Measurements from ENCODE around the gene AKNA.

Gene AKNA

DNA sequence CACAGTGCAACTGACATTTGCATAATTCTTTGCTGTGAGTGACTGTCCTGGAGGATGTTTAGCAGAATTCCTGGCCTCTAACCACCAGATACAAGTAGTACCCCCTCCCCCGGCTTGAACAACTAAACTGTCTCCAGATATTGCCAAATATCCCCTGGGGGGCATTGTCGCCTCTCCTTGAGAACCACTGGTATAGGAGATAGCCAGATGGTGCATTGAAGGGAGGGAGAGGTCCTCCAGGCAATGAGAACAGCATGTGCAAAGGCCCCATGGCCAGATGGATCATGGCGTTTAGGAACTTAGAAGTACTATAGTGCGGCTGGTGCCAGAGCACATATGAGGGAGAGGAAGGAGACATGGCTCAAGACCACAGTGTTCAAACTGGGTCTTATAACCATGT is 83.8 kb downstream of the AKNA start:
- DNase-seq (ENCODE audit: low spot score): no peak

- DNase-seq (ENCODE audit: low spot score): no peak
Observed at GRCh38 chr9:114303571-114303970, 84.2 kb downstream of the AKNA start.

GRCh38 chr9:114302727-114303126 is 85.1 kb downstream of the AKNA start:
- DNase-seq (ENCODE audit: low spot score): no peak

GRCh38 chr9:114301798-114302565 is 85.8 kb downstream of the AKNA start:
- DNase-seq (ENCODE audit: low spot score): no peak

DNA sequence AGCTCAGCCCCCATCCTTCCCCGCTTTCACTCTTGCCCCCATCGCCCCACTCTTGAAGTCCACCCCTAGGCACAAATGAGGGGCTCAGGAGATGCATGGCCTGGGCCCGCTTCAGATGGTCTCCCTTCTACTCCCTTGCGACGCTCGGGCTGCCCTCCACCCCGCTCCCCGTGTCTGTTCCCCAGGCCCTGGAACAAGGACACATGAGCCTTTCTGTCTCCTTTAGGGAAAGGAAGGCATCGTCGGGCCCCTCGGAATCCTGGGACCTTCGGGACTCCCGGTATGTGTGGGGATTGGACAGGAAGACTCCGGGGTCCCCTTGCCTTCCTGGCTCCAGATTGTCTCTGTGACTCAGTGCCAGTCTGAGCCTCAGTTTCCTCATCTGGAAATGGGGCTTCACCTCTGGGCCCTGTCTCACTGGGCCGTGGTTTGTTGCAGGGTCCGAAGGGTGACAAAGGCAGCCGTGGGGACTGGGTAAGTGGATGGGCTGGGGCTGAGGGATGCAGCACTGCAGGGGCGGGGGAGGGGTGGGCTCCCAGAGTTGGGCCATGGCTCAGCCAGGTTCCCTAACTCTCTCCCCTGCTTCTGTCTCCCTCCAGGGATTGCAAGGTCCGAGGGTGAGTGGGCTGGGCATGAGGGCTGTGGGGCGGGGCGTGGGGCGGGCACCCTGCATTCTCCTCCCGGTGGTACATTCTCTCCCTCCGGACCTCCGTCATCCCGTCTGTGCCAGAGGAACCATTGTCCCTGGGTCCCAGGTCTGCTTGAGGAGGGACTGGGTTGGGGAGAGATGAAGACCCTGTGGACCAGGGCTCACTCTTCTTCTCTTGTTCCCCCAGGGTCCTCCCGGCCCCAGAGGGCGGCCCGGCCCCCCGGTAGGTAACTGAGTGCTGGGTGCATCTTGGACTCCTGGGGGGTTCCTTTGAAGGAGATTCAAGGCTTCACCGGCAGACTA is 86.7 kb downstream of the AKNA start:
- DNase-seq (ENCODE audit: low spot score): no peak

- no peak for DNase-seq (ENCODE audit: low spot score)
Observed at GRCh38 chr9:114300153-114300845, 87.5 kb downstream of the AKNA start.

DNA sequence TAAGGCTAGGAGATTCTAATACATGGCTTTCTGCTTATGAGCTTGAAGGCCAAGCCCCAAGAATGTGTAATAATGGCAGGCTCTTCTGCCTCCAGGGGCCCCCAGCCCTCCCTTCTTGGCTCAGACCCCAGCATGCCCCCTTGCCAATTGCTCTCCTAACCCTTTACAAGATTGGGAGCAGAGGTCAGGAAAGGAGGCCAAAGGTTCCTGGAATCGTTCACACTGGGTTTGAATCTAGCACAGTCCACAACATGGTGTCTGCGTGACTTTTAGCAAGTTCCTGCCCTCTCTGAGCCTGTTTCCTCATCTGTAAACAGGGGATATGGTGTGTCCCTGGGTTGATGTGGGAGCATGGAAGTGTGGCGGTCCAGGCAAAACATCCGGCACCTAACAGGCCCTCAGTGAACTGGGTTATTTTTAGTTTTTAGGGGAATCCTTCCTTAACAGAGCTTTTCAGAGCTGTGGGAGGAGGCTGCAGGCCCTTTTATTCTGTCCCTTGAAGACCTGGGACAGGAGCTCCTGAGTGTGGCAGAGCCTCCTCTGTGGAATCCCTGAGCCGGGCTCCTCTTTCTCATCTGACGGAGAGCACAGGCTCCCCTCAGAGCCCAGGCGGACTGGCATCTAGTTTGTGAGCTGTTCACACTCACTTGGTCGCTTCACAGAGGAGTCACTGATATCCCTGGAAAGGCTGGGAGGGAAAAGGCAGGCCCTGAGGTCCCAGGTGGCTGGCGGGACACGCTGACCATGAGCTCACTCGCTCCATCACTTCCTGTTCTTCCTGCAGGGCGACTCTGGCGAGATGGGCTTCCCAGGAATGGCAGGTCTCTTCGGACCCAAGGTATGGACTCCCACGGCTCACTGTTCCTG is 88.3 kb downstream of the AKNA start:
- DNase-seq (ENCODE audit: low spot score): no peak

DNA sequence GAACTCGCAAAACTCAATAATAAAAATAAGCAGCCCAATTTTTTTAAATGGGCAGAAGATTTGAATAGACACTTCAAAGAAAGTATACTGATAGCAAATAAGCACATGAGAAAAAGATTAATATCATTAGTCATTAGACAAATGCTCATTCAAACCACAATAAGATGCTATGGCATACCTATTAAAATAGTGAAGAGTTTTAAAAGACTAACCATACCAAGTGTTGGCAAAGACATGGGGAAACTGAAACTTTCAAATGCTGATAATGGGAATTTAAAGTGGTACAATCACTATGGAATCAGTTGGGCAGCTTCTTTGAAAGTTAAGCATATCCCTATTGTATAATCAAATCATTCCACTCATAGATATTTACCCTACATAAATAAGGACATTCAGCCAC is 91.4 kb downstream of the AKNA start:
- no peak for DNase-seq (ENCODE audit: low spot score)

DNA sequence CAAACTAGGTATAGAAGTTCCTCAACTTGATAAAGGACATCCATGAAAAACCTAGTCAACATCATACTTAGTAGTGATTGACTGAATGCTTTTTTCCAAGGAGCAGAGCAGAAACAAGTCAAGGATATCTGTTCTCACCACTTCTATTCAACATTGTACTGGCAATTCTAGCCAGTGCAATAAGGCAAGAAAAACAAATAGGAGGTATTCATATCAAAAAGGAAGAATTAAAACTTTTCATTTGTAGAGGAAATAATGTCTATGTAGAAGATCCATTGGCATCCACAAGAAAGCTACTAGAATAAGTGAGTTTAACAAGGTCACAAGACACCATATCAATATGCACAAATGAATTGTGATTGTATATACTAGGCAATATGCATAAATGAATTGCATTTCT is 93.1 kb downstream of the AKNA start:
- DNase-seq (ENCODE audit: low spot score): no peak

DNA sequence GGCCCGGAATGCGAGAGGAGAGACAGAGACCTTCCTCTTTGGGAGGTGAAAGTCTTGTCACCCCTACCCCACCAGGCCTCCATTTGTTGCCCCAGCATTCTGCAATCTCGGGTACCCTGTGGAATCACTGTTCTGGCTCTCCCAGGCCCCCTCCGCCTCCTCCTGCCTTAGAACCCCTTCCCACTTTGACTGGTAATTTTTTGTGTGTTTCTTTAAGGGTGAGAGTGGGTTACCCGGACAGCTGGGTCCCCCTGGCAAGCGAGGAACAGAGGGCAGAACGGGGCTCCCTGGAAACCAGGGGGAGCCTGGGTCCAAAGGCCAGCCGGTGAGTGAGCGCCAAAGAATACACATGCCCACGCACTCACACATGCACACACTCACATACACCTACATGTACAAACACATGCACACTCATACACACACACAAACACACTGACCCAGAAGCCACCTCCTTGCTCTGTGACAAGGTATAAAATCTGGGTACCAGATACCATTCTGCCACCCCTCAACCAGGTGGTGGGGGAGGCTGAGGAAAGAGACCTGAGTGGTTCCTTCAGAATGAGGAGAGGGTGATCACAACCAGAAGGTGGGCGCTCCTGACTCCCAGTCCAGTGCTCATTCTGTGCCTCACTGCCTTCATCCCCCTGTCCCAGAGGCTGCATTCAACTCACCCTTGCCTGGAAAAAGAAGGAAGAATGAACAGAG is 95.7 kb downstream of the AKNA start:
- no peak for DNase-seq (ENCODE audit: low spot score)

GRCh38 chr9:114291064-114291474 is 96.7 kb downstream of the AKNA start:
- peak; percentile 69 for DNase-seq (ENCODE audit: low spot score)

DNA sequence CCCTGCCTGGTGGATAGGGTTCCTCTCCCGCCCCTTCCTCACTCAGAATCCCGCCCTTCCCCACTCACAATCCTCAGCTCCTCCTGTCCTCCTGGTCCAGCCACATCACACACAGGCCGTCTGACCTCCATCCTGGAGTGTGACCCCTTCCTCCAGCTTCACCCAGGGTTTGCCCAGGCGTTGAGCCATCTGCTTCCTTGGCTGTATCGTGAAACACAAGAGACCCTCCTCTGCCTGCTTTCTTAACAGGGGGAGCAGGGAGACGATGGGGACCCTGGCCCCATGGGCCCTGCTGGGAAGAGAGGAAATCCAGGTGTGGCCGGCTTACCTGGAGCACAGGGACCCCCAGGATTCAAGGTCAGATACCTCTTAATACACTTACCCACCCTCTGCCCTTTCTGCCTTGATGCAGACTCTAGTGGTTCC is 97.2 kb downstream of the AKNA start:
- no peak for DNase-seq (ENCODE audit: low spot score)

- DNase-seq (ENCODE audit: low spot score): no peak
Observed at GRCh38 chr9:114289571-114290481, 98.0 kb downstream of the AKNA start.

- DNase-seq (ENCODE audit: low spot score): no peak
Observed at GRCh38 chr9:114289106-114289505, 98.7 kb downstream of the AKNA start.

- DNase-seq (ENCODE audit: low spot score): peak; percentile 62
Observed at GRCh38 chr9:114288193-114289091, 99.3 kb downstream of the AKNA start.

GRCh38 chr9:114287763-114288192 is 100.0 kb downstream of the AKNA start:
- DNase-seq (ENCODE audit: low spot score): peak; percentile 20

DNA sequence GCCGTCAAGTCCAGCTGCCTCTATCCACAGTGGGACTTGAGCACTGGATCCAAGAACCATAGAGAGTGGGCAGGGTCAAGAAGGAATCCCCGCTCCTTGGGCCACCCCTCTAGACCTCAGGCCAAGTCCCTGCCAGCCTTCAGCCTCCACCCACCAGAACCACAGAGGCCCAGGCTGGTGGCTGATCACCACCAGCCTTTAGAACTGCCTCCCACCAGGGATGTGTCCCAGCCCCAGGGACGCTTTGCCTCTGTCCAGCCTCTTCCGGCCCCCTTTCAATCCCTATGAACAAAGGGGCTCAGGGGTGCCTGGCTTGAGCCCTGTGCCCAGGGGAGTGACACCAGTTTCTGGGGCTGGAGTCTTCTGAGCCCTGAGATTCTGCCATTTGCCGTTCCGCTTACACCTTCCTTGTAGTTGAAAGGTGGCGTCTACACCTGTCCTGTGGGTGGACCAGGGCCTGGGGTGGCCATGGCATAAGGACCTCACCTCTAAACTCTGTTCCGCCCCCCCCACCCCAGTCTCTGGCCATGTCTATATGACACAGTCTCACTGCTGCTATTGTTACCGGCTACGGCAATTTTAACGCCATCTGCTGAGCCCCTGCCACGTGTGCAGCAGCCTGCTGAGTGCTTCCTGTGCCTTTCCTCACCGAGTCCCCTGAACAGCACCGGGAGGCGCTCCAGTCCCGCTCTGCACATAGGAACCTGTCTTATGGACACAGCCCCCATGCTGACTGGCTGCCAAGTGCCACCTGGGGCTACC is 100.6 kb downstream of the AKNA start:
- DNase-seq (ENCODE audit: low spot score): no peak

DNA sequence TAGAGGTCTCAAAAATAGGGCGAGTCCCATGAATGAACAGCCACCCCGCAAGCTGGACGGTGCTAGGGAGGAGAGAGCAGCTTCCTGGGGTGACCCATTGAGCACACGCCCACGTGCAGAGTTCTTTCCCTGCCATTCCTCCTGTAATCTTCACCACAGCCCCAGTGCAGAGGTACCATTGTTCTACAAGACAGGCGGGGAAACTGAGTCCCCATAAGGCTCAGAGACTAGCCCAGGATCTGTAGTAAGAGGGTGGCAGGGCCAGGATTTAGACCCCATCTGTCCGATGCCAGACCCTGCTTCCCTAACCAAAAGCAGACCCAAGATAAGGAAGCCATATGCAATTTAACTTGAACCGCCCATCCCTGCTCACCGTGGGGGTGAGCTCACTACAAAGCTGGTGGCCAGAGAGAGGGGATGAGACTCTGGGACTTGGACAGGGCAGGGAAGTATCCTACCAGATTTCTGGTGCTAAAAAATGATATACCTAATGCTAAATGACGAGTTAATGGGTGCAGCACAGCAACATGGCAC is 101.6 kb downstream of the AKNA start:
- no peak for DNase-seq (ENCODE audit: low spot score)

Data from AG08395 (cell line).